Ishikawa (cell line): ENCODE results near the gene RAPGEF3.

Experiments
- CEBPB ChIP-seq: IDR thresholded peaks from 2 replicates; pipeline ENCODE4 v1.6.1; 2012
- EP300 ChIP-seq: IDR thresholded peaks from 2 replicates; pipeline ENCODE4 v1.6.1; 2012; ENCODE audit warnings: borderline replicate concordance
- RAD21 ChIP-seq: IDR thresholded peaks from 2 replicates; pipeline ENCODE4 v1.6.1; 2012; ENCODE audit warnings: low read depth
- TCF12 ChIP-seq: IDR thresholded peaks from 2 replicates; pipeline ENCODE4 v1.6.1; 2012; ENCODE audit warnings: low read depth
- YY1 ChIP-seq: IDR thresholded peaks from 2 replicates; pipeline ENCODE4 v1.6.1; 2012; ENCODE audit warnings: low read depth
- TF ChIP-seq, protein P1 (sequence below): IDR thresholded peaks from 2 replicates; pipeline ENCODE4 v1.6.1; 2012

- TF ChIP-seq, protein P1, sequence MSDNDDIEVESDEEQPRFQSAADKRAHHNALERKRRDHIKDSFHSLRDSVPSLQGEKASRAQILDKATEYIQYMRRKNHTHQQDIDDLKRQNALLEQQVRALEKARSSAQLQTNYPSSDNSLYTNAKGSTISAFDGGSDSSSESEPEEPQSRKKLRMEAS = no peak
- TF ChIP-seq YY1 (no peak), TCF12 (no peak), EP300 (no peak), RAD21 (no peak), CEBPB (no peak)
Measured at GRCh38 chr12:47785036-47785886, 26.6 kb upstream of the RAPGEF3 start.
